HPDE6-E6E7 (cell line): ENCODE data around the gene DBNL.

Experiments used
- DNase-seq: peaks from one replicate; pipeline ENCODE4 v3.0.0; 2011; ENCODE audit warnings: missing footprints; ENCODE audit errors: extremely low spot score

The DBNL gene

DNA sequence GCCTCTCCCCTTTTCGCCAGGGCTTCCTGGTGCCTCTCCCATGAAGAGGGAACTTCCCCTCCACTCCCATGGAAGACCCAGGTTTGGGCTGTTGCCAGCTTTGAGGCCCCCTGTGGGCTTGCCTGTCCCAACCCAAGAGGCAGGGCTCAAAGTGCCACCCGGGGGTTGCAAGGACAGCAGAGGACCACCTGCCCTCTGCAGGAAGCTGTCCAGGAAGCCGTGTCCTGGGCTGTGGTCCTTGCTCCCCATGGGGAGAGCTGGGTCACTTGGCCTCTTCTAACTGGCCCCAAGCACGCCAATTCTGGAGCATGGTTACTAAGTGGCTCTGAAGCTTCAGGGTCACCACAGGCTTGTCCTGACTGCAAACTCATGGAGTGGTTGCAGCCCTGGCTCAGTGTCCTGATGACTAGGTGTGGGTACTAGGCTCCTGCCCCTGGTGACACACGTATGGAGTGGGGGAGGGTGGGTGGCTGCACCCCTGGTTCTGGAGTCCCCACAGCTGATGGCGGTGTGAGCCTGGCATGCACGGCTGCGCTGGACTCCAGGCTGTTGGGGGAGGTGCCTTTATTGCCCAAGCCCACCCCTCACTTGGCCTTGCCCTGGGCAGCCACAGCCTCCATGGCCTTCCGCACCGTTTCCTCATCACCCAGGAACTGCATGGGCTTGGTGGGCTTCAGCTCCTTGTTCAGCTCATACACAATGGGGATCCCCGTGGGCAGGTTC is 17.8 kb downstream of the DBNL start:
- DNase-seq = no peak

DNA sequence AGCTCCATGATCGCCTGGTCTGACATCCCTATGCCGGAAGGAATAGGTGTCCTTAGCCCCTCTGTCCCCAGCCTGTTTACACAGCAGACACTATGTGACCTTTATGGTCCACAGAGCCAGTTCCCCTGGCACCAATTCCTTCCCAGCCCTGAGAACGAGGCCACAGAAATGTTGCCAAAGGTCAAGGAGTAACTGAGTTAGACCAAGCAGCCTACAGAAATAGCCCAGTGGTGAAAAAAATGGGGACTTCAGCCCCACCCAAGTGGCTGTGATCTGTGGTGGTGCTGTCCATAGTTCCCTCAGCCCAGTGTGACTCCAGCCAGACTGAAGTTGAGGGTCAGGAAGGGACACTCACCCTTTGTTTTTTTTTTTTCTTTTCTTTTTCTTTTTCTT is 18.4 kb downstream of the DBNL start:
- no peak for DNase-seq

DNA sequence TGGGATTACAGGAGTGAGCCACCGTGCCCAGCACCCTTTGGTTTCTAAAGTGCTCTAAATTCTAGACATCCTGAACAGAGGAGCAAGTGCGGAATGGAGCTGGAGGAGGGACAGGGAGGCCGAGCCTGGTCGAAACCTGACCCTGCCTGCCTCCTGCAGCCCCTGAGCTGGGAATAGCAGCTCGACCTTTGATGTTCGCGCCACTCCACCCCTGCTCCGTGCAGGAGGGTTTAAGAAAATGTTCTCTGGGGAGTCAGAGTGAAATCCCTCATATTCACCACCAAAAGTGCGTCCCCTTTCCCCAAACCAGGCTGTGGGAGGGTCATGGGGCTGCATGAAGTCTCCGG is 19.0 kb downstream of the DBNL start:
- DNase-seq = no peak

DNA sequence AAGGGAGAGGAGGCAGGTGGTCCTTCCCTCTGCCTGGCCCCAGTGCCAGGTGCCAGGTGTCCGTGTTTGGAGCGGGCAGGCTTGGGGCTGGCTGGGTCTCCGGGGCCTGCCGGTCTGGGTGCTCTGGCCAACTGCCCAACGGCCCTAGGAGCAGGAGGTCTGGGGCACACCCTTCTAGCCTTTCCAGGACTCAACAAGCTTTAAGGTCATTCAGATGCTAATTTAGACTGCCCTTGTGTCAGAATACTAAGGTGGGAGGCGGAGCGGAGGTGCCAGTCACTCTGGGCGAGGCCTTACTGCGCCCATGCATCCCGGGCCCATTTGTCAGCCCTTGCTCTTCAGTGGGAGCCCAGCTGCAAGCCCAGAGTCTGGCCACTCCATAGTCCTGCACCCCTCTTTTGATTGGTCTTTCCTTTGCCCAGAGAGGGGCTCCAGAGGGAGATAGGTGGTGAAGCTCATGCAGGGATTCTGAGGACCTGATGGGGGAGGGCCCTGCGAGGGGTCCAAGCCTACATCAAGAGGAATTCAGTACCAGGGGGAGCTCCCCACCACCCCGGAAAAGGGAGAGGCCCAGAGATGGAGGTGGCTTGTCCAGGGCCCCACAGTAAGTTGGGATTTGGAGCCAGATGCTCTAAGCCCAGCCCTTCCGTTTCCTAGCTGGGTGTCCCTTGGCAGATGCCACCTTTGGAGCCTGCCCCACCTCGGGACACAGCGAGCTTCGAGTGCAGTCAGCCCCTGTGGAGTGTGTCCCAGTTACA is 19.6 kb downstream of the DBNL start:
- DNase-seq = no peak

DNA sequence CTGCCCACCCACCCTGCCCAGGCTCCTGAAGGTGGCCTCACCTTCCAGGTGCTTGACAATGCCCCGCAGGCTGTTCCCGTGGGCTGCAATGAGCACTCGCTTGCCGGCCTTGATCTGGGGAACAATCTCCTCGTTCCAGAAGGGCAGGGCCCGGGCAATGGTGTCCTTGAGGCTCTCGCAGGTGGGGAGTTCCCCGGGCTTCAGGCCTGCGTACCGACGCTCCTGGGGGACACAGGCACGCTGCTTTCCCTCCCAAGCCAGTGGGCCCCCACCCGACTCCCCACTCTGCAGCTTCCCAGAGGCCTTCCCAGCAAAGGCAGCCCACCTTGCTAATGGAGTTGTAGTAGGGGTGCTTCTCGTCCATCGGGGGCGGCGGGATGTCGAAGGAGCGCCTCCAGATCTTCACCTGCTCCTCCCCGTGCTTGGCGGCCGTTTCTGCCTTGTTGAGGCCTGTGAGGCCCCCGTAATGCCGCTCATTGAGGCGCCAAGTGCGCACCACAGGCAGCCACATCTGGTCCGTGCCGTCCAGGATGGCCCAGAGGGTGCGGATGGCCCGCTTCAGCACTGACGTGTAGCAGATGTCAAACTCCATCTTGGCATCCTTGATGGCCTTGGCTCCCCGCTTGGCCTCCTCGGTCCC is 20.4 kb downstream of the DBNL start:
- no peak for DNase-seq

DNA sequence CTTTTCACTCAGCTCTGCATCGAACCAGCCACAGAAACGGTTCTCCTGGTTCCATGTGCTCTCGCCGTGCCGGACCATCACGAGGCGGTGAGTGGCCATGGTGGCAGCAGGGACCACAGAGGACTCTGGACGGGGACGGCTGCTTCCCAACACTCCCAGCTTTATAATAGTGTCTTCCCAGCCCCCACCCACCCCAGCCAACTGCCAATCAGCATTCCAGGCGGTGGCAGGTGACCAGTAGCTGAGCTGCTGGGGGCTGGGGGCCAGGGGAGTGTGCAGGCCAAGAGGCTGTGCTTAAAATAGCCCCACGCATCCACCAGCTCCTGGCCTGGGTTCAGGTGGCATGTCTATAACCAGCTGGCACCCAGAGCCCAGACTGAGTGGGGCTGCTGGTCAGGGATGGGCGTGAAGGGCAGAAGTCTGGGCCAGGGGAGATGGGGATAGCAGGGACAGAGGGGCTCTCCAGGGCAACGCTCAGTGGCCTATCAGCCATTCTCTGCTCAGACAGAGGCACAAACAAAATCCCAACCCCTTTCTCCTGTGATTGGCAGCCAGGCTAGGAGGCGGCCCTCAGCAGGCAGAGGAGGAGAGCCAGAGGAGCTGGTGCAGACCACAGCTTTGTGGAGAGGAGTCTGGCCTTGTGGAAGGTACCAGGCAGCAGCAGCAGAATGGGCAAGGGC is 21.1 kb downstream of the DBNL start, which contains the start of gene PGAM2:
Gene PGAM2 (minus strand): TSS at position 137 of the 680 bp plus-strand sequence. CDS start 38 bp downstream, at position 99.
- DNase-seq = no peak

DNA sequence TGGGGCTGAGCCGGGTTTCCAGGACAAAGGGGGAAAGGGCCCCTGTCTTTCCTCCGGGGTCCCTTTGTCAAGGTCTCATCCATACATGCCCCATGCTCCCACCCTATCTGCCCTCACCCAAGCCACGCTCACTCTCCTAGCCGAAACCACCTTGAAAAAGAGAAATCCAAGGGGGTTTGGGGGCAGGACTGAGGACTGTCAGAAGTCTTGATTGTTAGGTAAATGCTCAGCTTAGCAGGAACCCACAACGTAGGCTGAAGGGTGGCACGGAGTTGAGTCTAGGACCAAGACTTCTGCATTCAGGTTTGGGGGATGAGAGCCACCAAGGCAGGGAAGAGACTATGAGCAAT is 21.6 kb downstream of the DBNL start:
- no peak for DNase-seq

DNA sequence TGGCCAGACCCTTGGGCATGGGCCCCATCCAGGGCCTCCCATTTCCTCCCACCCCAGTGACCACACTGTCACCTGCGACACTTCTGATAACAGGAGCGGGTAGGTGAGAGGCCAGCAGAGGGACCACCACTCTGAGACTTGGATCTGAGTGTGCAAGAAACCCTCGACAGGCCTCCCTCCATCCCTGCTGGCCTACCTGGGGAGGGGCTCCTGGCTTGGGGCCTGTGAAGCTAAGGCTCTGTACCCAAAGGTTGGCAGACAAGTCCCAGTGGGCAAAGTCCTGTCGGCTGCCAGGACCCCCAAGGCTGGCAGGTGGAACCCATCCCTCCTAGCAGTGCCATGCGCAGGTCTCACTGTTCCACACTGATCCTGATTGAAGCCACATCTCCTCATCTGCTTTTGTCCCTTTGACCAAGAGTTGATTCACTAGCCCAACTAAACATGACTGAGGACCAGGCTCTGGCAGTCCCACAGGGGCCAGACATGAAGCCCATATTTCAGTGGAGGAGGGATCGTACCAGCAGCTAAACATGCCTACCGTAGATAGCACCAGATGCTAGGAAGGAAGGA is 22.1 kb downstream of the DBNL start:
- no peak for DNase-seq

DNA sequence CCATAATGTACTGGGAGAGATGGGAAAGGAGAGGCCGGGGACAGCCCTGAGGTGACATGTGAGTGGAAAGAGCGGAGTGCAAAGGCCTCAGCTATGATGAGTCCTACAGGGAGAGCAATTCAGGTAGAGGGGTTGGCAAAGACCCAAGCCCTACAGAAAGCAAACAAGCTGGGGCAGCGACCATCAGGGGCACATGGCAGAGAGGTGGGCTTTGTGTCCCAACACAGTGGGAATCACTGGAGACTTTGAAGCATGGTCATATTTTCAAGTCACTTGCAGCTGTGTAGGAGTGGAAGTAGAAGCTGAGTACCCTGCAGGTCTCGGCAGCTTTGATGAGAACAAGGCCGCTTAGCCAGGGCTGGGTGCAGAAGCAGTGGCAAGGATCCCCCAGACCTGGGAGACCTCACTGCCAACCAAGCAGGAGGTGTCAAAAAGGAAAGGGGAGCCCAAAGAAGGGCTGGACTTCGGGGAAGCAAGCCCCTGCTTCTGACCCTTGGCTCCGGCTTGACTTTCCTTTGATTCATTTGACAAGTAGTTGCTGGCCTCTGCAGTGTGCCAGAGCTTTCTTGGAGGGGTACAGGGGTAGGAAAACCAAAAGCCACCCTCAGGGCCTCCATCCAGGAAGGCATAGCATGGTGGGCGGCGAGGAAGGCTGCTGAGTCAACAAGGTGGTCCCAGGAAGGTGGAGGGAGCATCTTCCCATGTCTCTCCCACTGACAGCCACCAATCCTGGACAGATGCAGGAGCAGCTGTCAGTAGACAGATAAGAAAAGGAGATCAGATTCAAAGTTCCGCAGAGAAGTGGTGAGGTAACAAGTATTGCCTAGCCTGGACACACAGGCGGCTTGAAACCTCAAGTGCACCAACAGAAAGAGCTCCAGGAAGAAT is 22.8 kb downstream of the DBNL start:
- DNase-seq = no peak

DNA sequence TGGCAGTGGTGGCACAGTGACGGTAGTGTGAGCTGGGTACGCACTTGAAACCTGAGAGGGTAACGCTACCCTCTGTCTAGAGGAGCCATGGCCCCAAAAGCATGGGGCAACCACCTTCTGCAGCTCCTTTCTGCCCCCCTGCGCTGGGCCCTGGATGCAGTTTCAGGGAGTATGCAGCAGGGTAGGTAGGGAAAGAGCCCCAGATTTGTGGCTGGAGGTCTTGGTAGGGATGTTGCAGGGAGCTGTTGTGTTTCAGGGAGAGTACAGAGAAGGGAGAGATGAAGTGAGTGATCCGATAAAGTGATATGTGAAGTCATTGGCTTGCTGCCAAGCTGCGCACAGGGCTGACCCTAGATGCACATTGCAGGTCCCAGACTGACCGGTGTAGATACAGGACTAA is 23.6 kb downstream of the DBNL start:
- no peak for DNase-seq

DNA sequence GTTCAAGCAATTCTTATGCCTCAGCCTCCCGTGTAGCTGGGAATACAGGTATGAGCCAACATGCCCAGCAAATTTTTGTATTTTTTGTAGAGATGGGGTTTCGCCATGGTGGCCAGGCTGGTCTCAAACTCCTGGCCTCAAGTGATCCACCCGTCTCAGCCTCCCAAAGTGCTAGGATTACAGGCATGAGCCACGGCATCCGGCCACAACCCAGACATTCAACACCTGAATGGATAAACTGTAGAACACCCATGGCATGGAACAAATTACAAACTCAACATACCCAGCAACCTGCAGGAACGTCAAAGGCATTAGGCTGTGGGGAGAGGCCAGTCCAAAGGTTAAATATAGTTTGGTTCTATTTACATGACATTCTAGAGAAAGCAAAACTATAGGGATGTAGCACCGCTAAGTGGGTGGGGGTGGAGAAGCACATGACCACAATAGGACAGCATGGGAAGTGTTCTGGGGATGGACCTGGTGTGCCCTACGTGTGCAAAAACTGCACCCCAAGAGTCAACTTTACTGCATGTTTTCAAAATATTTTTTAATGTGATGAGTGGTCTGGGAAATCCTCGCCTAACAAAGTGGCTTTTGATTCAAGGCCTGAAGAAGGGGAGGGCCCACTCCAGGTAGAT is 27.3 kb downstream of the DBNL start:
- no peak for DNase-seq

DNA sequence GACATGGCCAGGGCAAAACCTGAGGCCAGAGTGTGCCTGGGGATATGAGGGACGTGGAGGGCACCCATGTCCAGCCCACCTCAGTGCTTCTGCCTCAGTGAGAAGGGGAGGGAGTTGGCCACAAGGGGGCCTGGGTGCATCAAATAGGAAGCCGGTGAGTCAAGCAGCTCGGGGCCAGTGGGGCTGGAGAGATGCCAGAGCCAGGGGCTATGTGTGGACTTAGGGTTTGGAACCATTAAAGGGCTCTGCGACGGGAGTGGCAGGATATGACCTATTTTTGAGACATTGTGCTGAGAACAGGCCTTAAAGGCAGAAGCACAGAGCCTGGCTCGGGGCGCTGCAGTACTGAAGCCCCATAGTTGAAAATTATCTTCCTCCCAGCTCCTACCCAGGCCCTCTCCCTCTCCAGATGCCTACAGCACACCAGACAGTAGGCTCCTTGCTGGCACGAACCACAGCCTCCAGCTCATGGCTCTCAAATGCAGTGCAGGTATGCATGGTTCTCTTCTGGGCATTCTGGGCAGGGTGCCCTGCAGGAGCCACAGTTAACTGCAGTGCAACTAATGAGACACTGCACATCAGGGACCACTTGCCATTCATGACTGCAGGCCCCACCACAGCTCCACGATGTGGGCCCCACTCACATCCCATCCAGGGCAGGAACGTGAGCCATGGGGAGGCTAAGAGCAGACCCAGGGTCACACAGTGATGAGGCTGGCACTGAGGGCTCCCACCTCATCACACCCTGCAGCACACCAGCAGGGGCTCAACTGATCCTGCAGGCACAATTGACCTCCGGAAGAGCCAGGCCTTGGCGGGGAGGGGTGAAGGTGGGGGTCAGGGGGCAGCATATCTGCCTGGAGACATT is 28.1 kb downstream of the DBNL start:
- peak; percentile 72 for DNase-seq

DNA sequence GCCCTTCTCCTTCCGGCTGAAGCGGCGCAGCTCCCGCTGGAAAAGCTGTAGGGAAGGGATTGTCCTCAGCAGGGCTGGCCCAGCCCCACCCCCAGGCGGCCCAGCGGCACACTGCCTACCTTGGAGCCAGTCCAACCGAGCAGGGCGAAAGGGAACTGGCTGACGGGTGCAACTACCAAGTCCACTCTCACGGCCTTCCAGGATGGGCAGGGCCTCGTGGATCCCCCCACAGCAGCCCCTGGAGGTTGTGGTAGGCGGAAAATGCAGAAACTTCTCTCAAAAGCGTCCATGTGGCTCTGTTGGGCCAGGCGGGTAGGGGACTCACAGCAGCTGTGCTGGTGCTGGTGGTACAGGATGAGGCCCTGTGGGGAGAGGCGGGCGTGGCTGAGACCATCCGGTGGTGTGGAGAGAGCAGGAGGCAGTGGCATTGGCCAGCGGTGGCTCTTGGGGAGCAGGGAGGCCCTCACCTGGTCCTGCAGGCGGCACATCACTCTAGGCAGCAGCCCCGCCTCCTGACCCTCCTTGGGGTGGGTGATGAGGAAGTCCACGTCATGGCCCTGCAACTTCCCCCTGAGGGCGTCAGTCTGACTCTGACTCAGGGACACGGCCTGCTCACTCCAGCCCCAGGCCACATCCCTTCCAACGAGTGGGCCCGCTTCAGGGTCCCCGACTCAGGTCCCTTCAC is 29.3 kb downstream of the DBNL start:
- peak; percentile 85 for DNase-seq

DNA sequence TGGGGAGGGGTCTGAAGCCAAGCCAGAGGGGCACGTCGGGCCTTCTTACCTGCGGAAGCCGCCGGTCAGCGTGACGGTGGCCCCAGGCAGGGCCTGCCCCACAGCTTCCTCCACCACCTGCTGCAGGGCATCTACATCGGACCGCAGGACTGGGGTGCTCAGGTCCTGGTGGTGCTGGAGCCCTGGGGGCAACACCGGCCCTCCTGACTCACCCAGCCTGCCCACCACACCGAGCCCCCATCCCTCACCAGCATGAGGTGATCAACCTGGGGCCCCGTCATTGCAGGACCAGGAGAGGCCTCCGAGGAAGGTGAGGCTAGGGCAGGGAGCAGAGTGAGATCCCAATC is 29.8 kb downstream of the DBNL start:
- no peak for DNase-seq

DNA sequence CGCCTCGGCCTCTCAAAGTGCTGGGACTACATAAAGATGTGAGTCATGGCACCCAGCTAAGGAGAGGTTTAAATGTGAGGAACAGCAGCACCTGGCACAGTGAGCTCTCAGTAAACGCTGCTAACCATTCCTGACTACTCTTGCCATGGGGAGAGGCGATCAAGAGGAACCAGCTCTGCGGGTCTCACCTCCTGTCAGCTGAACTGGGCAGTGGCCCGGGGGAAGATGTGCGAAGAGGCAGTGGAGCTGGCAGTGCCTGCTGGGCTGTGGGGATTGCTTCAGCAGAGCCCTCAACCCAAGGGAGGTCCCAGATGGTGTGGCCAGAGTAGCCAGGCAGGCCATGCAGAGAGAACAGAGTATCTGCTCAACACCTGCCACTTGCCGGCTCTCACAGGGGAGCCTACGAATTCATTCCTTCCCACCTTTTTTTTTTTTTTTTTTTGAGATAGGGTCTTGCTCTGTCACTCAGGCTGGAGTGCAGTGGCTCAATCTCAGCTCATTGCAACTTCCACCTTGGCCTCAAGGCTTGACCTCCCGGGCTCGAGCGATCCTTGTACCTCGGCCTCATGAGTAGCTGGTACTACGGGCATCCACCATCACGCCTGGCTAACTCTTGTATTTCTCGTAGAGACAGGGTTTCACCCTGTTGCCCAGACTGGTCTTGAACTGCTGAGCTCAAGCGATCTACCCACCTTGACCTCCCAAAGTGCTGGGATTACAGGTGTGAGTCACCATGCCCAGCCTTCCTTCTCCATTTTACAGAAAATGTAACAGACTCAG is 31.0 kb downstream of the DBNL start:
- DNase-seq = no peak

DNA sequence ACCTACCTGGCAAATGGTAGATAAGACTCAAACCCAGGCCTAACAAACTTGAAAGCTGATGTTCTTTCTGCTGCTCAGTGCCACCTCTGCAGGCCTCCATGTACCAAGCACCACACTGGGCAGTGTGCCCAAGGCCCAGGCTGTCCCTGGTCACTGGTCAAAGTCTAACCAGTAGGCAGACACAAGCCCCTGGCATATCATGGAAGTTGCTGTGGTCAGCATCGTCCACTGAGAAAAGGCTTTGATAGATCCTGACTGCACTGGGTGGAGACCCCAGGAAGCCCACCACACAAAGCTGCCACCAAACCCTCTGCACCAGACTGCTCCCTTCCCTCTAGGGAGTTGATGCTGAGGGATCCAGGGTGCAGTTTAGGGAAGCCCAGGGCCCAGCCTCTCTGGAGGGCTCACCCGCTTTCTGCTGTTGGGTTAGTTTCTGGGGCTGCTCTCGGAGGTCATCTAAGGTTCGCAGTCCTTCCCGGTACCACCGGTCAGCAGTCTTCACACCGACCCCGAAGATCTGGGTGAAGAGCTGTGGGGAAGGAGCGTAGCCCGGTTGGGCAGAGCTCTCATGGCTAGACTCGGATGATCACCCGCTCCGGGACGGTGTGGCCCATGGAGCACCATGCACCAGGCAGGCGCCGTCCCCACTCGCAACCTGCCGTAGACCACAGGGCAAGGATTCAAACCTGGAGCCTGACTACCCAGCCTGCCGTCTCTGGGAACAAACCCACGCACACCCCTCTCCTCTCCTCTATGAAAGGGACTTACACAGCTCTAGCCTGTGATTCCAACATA is 31.8 kb downstream of the DBNL start:
- no peak for DNase-seq

DNA sequence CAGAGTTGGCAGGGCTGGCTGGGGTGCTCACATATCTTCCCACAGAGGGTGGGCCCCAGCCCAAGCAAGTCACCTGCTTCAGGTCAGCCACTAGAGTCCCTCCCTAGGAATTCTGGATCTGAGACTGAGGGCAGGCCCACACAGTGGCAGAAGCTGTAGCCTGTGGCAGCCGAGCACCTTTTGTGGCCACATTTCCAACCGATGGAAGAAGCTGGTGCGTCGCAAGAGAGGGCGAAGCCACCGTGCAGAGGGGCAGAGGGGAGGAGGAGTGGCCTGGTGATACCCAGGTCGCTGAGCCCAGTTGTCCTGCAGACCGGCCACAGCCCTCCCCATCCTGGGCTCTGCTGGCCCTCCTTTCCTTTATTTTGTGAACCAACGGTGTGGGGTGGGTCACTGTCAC is 32.6 kb downstream of the DBNL start:
- DNase-seq = no peak

DNA sequence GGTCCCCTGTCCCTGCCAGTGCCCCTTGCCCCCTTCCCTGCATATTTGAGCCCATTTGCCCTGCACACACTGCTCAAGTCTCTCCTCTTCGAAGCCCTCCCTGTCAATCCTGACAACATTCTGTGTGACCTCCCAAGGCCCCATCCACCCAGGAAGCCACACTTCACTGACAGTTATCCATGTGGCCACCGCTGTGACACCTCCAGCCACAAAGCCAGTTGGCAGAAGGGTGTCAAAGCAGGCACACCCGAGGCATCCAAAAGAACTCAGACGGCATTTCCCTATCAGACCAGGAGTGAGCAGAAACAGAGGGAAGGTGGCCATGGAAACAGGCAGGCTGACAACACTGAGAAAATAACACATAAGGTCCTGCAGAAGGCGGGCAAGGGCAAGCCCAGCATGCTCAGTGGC is 33.2 kb downstream of the DBNL start:
- DNase-seq = no peak
